HG03354 (cell line): ENCODE measurements around the gene BICD1.

Experiments
- ATAC-seq: cut with Tn5 transposase; IDR thresholded peaks from one replicate; pipeline ENCODE4 v1.9.1; 2021; ENCODE audit warnings: mild to moderate bottlenecking; ENCODE audit not compliant: unreplicated experiment, poor library complexity, severe bottlenecking

The BICD1 gene

GRCh38 chr12:32100361-32100760, 6.3 kb upstream of the BICD1 start:
- no peak for ATAC-seq

- no peak for ATAC-seq
These were observed 5.8 kb upstream of the BICD1 start for GRCh38 chr12:32100888-32101287.

GRCh38 chr12:32102234-32102633, 4.4 kb upstream of the BICD1 start:
- ATAC-seq = no peak

- ATAC-seq = no peak
These were observed 1.9 kb upstream of the BICD1 start for GRCh38 chr12:32104572-32105355.

- ATAC-seq = no peak
These were observed 596 bp upstream of the BICD1 start for GRCh38 chr12:32105986-32106516.

GRCh38 chr12:32107359-32108267, 966 bp downstream of the BICD1 start:
- ATAC-seq = peak; percentile 17

GRCh38 chr12:32108787-32109186, 2.1 kb downstream of the BICD1 start:
- no peak for ATAC-seq

GRCh38 chr12:32110417-32110816, 3.8 kb downstream of the BICD1 start:
- ATAC-seq = no peak

GRCh38 chr12:32110942-32111341, 4.3 kb downstream of the BICD1 start:
- ATAC-seq = no peak

- ATAC-seq = no peak
These were observed 8.9 kb downstream of the BICD1 start for GRCh38 chr12:32115404-32116104.

GRCh38 chr12:32116897-32117296, 10.2 kb downstream of the BICD1 start:
- ATAC-seq = no peak

GRCh38 chr12:32117316-32117715, 10.7 kb downstream of the BICD1 start:
- ATAC-seq = no peak

- no peak for ATAC-seq
These were observed 12.2 kb downstream of the BICD1 start for GRCh38 chr12:32118806-32119205.

GRCh38 chr12:32120419-32120818, 13.8 kb downstream of the BICD1 start:
- ATAC-seq = peak; percentile 89

GRCh38 chr12:32124637-32125036, 18.0 kb downstream of the BICD1 start:
- no peak for ATAC-seq

- ATAC-seq = no peak
These were observed 18.9 kb downstream of the BICD1 start for GRCh38 chr12:32125455-32126084.

- no peak for ATAC-seq
These were observed 20.1 kb downstream of the BICD1 start for GRCh38 chr12:32126720-32127119.

GRCh38 chr12:32131666-32132065, 25.0 kb downstream of the BICD1 start:
- ATAC-seq = no peak

- ATAC-seq = peak; percentile 67
These were observed 27.6 kb downstream of the BICD1 start for GRCh38 chr12:32134101-32134888.
